Lower leg skin (tissue), 4 donors: ENCODE data around the gene EHMT1. TPM values are rescaled to one million over a fixed set of nuclear protein-coding genes. Genes with fewer than 3 reads are reported as not detected.
"Not testable (repeated sequence)": the region's sequence is repeated elsewhere in the genome, so short reads cannot be mapped to it uniquely, and the experiment has no call there.

Experiments
- DNase-seq, 2 donors: peaks; one replicate each; pipeline ENCODE4 v3.0.0-alpha.2; 2019; ENCODE audit warnings: low spot score in 2 of 2
- H3K4me3 ChIP-seq: fragments of 200-600 bp; sonication (generic); 2 replicates; pipeline ENCODE4 v1.5.1; 2017; ENCODE audit warnings: mild to moderate bottlenecking, low read depth; ENCODE audit not compliant: poor library complexity, severe bottlenecking
- CTCF ChIP-seq, 3 donors: fragments of 450-650 bp; IDR thresholded peaks; one replicate each; pipeline ENCODE4 v1.5.1; 2016; ENCODE audit warnings: antibody characterized with exemption in 3 of 3, mild to moderate bottlenecking in 3 of 3, moderate library complexity in 2 of 3
- POLR2A ChIP-seq, 2 donors: fragments of 450-650 bp; IDR thresholded peaks; one replicate each; pipeline ENCODE4 v1.6.1; 2016 to 2017; ENCODE audit warnings: antibody characterized with exemption in 2 of 2, mild to moderate bottlenecking in 1 of 2, moderate library complexity in 1 of 2
- WGBS, 2 donors: methylation state at CpG; one replicate each; pipeline ENCODE4 v1.1.5; 2018; 5-methylcytosine and 5-hydroxymethylcytosine counted together
- intact Hi-C: fragments of 100-400 bp; cut with DNase I; formaldehyde crosslinking; loops from one replicate; pipeline ENCODE4 v1.15.0; 2023; ENCODE audit warnings: low total_unique reads
- total RNA-seq, 4 donors: library from RNA; depleted of rRNA; stranded (reverse); fragments of >200 nt; gene quantifications; one replicate each; pipeline ENCODE4 v1.1.0, GENCODE V29; 2016

EHMT1 gene
- total RNA-seq, 4 donors from 2014 or later: 64.2 to 128 (median 73.2) TPM

GRCh38 chr9:137708590-137709284, 89.9 kb downstream of the EHMT1 start:
- 72 to 91% methylated on average over 11 of the region's 11 CpGs for WGBS, 2 donors

GRCh38 chr9:137709411-137710101, 90.8 kb downstream of the EHMT1 start:
- intact Hi-C loops: no loop called here
- DNase-seq: peak in 1 of 2 donors; percentile 76
- WGBS, 2 donors: 91% methylated on average over 14 of the region's 14 CpGs
- no peak overlapping the region for H3K4me3 ChIP-seq
- no peak for TF ChIP-seq CTCF (IDR thresholded peaks at IDR 0.05)
- no peak for TF ChIP-seq POLR2A (IDR thresholded peaks at IDR 0.05)

More at GRCh38 chr9:137708590-137709284, 89.9 kb downstream of the EHMT1 start:
- no peak overlapping the region for H3K4me3 ChIP-seq
- intact Hi-C loops: no loop called here
- peak in 1 of 2 donors; percentile 59 for DNase-seq
- TF ChIP-seq CTCF (IDR thresholded peaks at IDR 0.05): no peak
- TF ChIP-seq POLR2A (IDR thresholded peaks at IDR 0.05): no peak

- peak in 1 of 2 donors; percentile 68 for DNase-seq
- intact Hi-C loops: no loop called here
- no peak for TF ChIP-seq CTCF (IDR thresholded peaks at IDR 0.05)
- TF ChIP-seq POLR2A (IDR thresholded peaks at IDR 0.05): no peak
- no peak overlapping the region for H3K4me3 ChIP-seq
- WGBS, 2 donors: 83 to 84% methylated on average over 12 of the region's 12 CpGs
Observed at GRCh38 chr9:137710704-137711103, 91.9 kb downstream of the EHMT1 start.

- no peak overlapping the region for H3K4me3 ChIP-seq
- TF ChIP-seq CTCF (IDR thresholded peaks at IDR 0.05): no peak
- no peak for TF ChIP-seq POLR2A (IDR thresholded peaks at IDR 0.05)
- peak in 1 of 2 donors; percentile 77 for DNase-seq
- intact Hi-C loops: no loop called here
- 95 to 98% methylated on average over 18 of the region's 18 CpGs for WGBS, 2 donors
Observed at GRCh38 chr9:137711678-137712105, 92.9 kb downstream of the EHMT1 start.

GRCh38 chr9:137715321-137715720, 96.5 kb downstream of the EHMT1 start:
- intact Hi-C loops: no loop called here
- WGBS, 2 donors: 84 to 88% methylated on average over 12 of the region's 12 CpGs
- DNase-seq: no peak
- H3K4me3 ChIP-seq: no peak overlapping the region
- TF ChIP-seq CTCF (IDR thresholded peaks at IDR 0.05) (no peak), POLR2A (IDR thresholded peaks at IDR 0.05) (no peak)

- 85 to 92% methylated on average over 7 of the region's 7 CpGs for WGBS, 2 donors
- DNase-seq, intact Hi-C loops, H3K4me3 ChIP-seq: not testable (repeated sequence)
Observed at GRCh38 chr9:137715866-137716693, 97.3 kb downstream of the EHMT1 start.
